ENCODE results near the gene INAVA. TPM values are rescaled to one million over a fixed set of nuclear protein-coding genes. Genes with fewer than 3 reads are reported as not detected.

Gene INAVA
- total and polyA plus RNA-seq, 10 of the 15 experiments (the other 5 are each of a cell fraction or from before 2014, with no cell fraction given), result 3.6 to 15.4 (median 9.5) TPM

- BruUV-seq (replicated peaks), result no TSS peak
- no peak for ATAC-seq
- H3K27ac ChIP-seq (ENCODE audit: control insufficient read depth, insufficient read depth), result no peak overlapping the region
- H4K20me1 ChIP-seq (ENCODE audit: control insufficient read depth, insufficient read depth), result no peaks in the 10 kb centered on the region
- H3K27me3 ChIP-seq (replicated peaks in 1 of 2; ENCODE audit: control insufficient read depth in 2 of 2, insufficient read depth in 2 of 2, low read length in 1 of 2), result no peaks in the 10 kb centered on the region
- in situ Hi-C loops (cut with MboI) (no loop called here), intact Hi-C loops (cut with micrococcal nuclease; ENCODE audit: unreplicated experiment) (no loop called here)
- CTCF ChIA-PET, result interaction anchor here (0.6 to 1.8 kb wide), 2 partner anchors 45 to 58 kb away, joined by 3 to 4 read pairs; no protein-coding TSS in a partner anchor
- H3K9me3 ChIP-seq (replicated peaks; ENCODE audit: control insufficient read depth, insufficient read depth, low read length), result no peaks in the 10 kb centered on the region
- DNase-seq (ENCODE audit: low read depth, low spot score), result no peak
- H3K4me3 ChIP-seq, result no peak overlapping the region
- POLR2A ChIA-PET, result no interaction called here
- TF ChIP-seq SMC3 (IDR thresholded peaks at IDR 0.05; ENCODE audit: borderline replicate concordance, low read length) (no peak), CREM (IDR thresholded peaks at IDR 0.05; ENCODE audit: low read depth) (no peak), TARDBP (IDR thresholded peaks at IDR 0.05; ENCODE audit: borderline replicate concordance) (no peak)
- H3K4me1 ChIP-seq (ENCODE audit: control insufficient read depth, insufficient read depth, low read length), result no peaks in the 10 kb centered on the region
- SMC1A ChIA-PET (ENCODE audit: uncharacterized antibody, unreplicated experiment), result no interaction called here
- RAD21 ChIA-PET (ENCODE audit: unreplicated experiment), result no interaction called here
- H3K4me2 ChIP-seq (ENCODE audit: control insufficient read depth, insufficient read depth), result no peak overlapping the region
- no peak overlapping the region for H3K9ac ChIP-seq (ENCODE audit: control insufficient read depth, insufficient read depth, low read length)
- H2AFZ ChIP-seq (ENCODE audit: control insufficient read depth, low read depth, low read length), result no peak overlapping the region
- no peak for FAIRE-seq
- H3K36me3 ChIP-seq (ENCODE audit: control insufficient read depth in 2 of 2, insufficient read depth in 2 of 2, low read length in 1 of 2), result no peaks in the 10 kb centered on the region
- 60% methylated on average over 9 of the region's 9 CpGs for WGBS (ENCODE audit: insufficient coverage, insufficient replicate concordance, low lambda C conversion rate, missing lambda C conversion rate)
- H3K79me2 ChIP-seq (ENCODE audit: control insufficient read depth, insufficient read depth, low read length), result no peaks in the 10 kb centered on the region
Observed at GRCh38 chr1:200921571-200922110, 26.9 kb downstream of the INAVA start.

- BruUV-seq (replicated peaks), result no TSS peak
- RAD21 ChIA-PET (ENCODE audit: unreplicated experiment), result no interaction called here
- CTCF ChIA-PET, result interaction anchor here (0.6 kb wide), 1 partner anchor 44 kb away, joined by 3 read pairs; no protein-coding TSS in a partner anchor
- TF ChIP-seq FOXM1 (IDR thresholded peaks at IDR 0.05; ENCODE audit: low read depth, low read length), result no peak
- no peak for TF ChIP-seq ZNF207 (IDR thresholded peaks at IDR 0.05; ENCODE audit: borderline replicate concordance)
- TF ChIP-seq ATF2 (IDR thresholded peaks at IDR 0.05; ENCODE audit: low read length), result no peak
- no peak for TF ChIP-seq SIN3A (IDR thresholded peaks at IDR 0.05; ENCODE audit: low read depth, low read length)
- TF ChIP-seq FOS (IDR thresholded peaks at IDR 0.05; ENCODE audit: borderline replicate concordance, extremely low read depth, insufficient read length), result no peak
- no peak for TF ChIP-seq SMC3 (IDR thresholded peaks at IDR 0.05; ENCODE audit: borderline replicate concordance, low read length)
- no peak for TF ChIP-seq ZZZ3 (IDR thresholded peaks at IDR 0.05; ENCODE audit: control insufficient read depth, insufficient read length, low read depth)
- no peak for TF ChIP-seq SPI1 (IDR thresholded peaks at IDR 0.05; ENCODE audit: borderline replicate concordance, insufficient read depth, low read depth, low read length)
- no peak for TF ChIP-seq RAD21 (IDR thresholded peaks at IDR 0.05; ENCODE audit: insufficient read depth, low read depth, low read length)
- no peak for TF ChIP-seq WRNIP1 (IDR thresholded peaks at IDR 0.05; ENCODE audit: borderline replicate concordance, low read depth, low read length)
- no peak for TF ChIP-seq STAT1 (conservative IDR thresholded peaks at IDR 0.05)
- no peak for TF ChIP-seq USF2 (IDR thresholded peaks at IDR 0.05; ENCODE audit: borderline replicate concordance, low read depth, low read length)
Observed at GRCh38 chr1:200922406-200922805, 27.7 kb downstream of the INAVA start.

More at GRCh38 chr1:200922406-200922805, 27.7 kb downstream of the INAVA start:
- H3K9me3 ChIP-seq (replicated peaks; ENCODE audit: control insufficient read depth, insufficient read depth, low read length), result no peaks in the 10 kb centered on the region
- intact Hi-C loops (cut with micrococcal nuclease; ENCODE audit: unreplicated experiment), result no loop called here
- H3K9ac ChIP-seq (ENCODE audit: control insufficient read depth, insufficient read depth, low read length), result no peak overlapping the region
- DNase-seq (ENCODE audit: low read depth, low spot score) (no peak), FAIRE-seq (no peak), ATAC-seq (no peak)
- no peak overlapping the region for H3K4me3 ChIP-seq
- no peaks in the 10 kb centered on the region for H3K36me3 ChIP-seq (ENCODE audit: control insufficient read depth in 2 of 2, insufficient read depth in 2 of 2, low read length in 1 of 2)
- H3K27me3 ChIP-seq (replicated peaks in 1 of 2; ENCODE audit: control insufficient read depth in 2 of 2, insufficient read depth in 2 of 2, low read length in 1 of 2), result no peaks in the 10 kb centered on the region
- WGBS (ENCODE audit: insufficient coverage, insufficient replicate concordance, low lambda C conversion rate, missing lambda C conversion rate), result 50% methylated on average over 2 of the region's 2 CpGs
- H3K27ac ChIP-seq (ENCODE audit: control insufficient read depth, insufficient read depth), result no peak overlapping the region
- SMC1A ChIA-PET (ENCODE audit: uncharacterized antibody, unreplicated experiment), result no interaction called here
- in situ Hi-C loops (cut with MboI), result no loop called here
- H3K79me2 ChIP-seq (ENCODE audit: control insufficient read depth, insufficient read depth, low read length), result no peaks in the 10 kb centered on the region
- H2AFZ ChIP-seq (ENCODE audit: control insufficient read depth, low read depth, low read length), result no peak overlapping the region
- no peaks in the 10 kb centered on the region for H3K4me1 ChIP-seq (ENCODE audit: control insufficient read depth, insufficient read depth, low read length)
- POLR2A ChIA-PET, result no interaction called here
- H3K4me2 ChIP-seq (ENCODE audit: control insufficient read depth, insufficient read depth), result no peak overlapping the region
- H4K20me1 ChIP-seq (ENCODE audit: control insufficient read depth, insufficient read depth), result no peaks in the 10 kb centered on the region

Data from GM12878 (cell line).